H1 (cell line): ENCODE results near the gene RIN2.

Experiments
- EZH2 ChIP-seq: fragments of 200-600 bp; sonication (generic); IDR thresholded peaks from 2 replicates; pipeline ENCODE4 v1.7.1; 2012; ENCODE audit warnings: low read depth, mild to moderate bottlenecking, moderate library complexity, low read length, inconsistent platforms; ENCODE audit not compliant: severe bottlenecking
- POLR2A ChIP-seq, 2 experiments: IDR thresholded peaks; 1 replicate in 1 of 2; 2 replicates in 1 of 2; pipeline ENCODE4 v1.6.1; 2011; ENCODE audit warnings: low read depth in 2 of 2, low read length in 2 of 2, mild to moderate bottlenecking in 2 of 2; ENCODE audit errors: control extremely low read depth in 1 of 2

DNA sequence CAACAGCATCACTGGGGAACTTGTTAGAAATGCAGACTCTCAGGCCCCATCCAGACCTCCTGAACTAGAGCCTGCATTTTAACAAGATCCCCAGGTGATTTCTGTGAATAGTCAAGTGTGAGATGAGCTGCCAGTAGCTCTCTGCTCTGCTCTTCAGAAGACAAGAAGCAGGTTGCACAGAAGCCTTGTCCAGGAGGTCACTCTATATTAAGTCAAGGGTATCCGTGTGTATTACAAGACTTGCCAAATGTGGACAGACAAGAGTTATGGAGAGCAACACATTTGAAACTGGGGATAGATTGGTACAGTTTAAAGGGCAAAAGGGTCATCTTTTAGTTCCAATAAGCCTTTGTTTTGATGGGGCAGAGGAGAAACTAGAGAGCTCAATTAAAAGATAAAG is 23.2 kb upstream of the RIN2 start:
- TF ChIP-seq POLR2A (IDR thresholded peaks at IDR 0.05; ENCODE audit: control extremely low read depth in 1 of 2, low read depth in 2 of 2, low read length in 2 of 2), result no peak
- no peak for TF ChIP-seq EZH2
